H1 (cell line): ENCODE measurements around the gene SHH. TPM values are rescaled to one million over a fixed set of nuclear protein-coding genes. Genes with fewer than 3 reads are reported as not detected.

Experiments
- CTCF ChIA-PET: fragments of 300-600 bp; sonication (Branson Sonifier 250); formaldehyde crosslinking; loops from one replicate; lab custom pipeline; 2021; ENCODE audit not compliant: partially characterized antibody; lab: Charles Lee
- POLR2A ChIA-PET: fragments of 300-600 bp; sonication (Branson Sonifier 250); formaldehyde crosslinking; loops from one replicate; lab custom pipeline; 2021; ENCODE audit warnings: inconsistent platforms; ENCODE audit not compliant: partially characterized antibody; lab: Charles Lee
- DNase-seq, 2 experiments: peaks; one replicate each; pipeline versions ENCODE4 v3.0.0 to v3.0.0-alpha.2; 2010 to 2022; ENCODE audit warnings: low spot score in 2 of 2, low read depth in 1 of 2, mixed read lengths in 1 of 2
- FAIRE-seq: peaks from 2 replicates; lab custom pipeline; 2011; peaks lifted over from hg19 to GRCh38; lab: Jason Lieb, UNC
- H2AFZ ChIP-seq: 2 replicates; pipeline ENCODE4 v1.8.1; 2012; ENCODE audit warnings: low read length, inconsistent platforms
- H2AK5ac ChIP-seq: 2 replicates; pipeline ENCODE4 v1.6.1; 2013; ENCODE audit warnings: low read depth, low read length
- H2BK120ac ChIP-seq: replicated peaks from 2 replicates; pipeline ENCODE3; 2013; ENCODE audit warnings: low read depth, low read length, inconsistent platforms
- H2BK12ac ChIP-seq: 2 replicates; pipeline ENCODE4 v1.6.1; 2013; ENCODE audit warnings: low read depth, low read length
- H2BK15ac ChIP-seq: 2 replicates; pipeline ENCODE4 v1.6.1; 2013; ENCODE audit warnings: low read length
- H2BK20ac ChIP-seq: 2 replicates; pipeline ENCODE4 v1.6.1; 2013; ENCODE audit warnings: low read length
- H2BK5ac ChIP-seq: 2 replicates; pipeline ENCODE4 v1.6.1; 2013; ENCODE audit warnings: low read depth, low read length
- H3K14ac ChIP-seq: 2 replicates; pipeline ENCODE4 v1.6.1; 2013; ENCODE audit warnings: inconsistent platforms; ENCODE audit not compliant: insufficient read length
- H3K18ac ChIP-seq: 2 replicates; pipeline ENCODE4 v1.6.1; 2013; ENCODE audit warnings: low read length; ENCODE audit errors: extremely low read depth
- H3K23ac ChIP-seq: 2 replicates; pipeline ENCODE4 v1.6.1; 2013; ENCODE audit warnings: inconsistent platforms; ENCODE audit not compliant: insufficient read length
- H3K23me2 ChIP-seq: 2 replicates; pipeline ENCODE4 v1.6.1; 2013; ENCODE audit warnings: low read depth, low read length
- H3K27ac ChIP-seq: 2 replicates; pipeline ENCODE4 v1.6.1; 2011; ENCODE audit warnings: low read depth, low read length, inconsistent platforms
- H3K27me3 ChIP-seq, 4 experiments: replicated peaks in 1 of 4; 1 replicate in 1 of 4; 2 replicates in 3 of 4; pipeline versions ENCODE4 v1.6.1 to v1.8.1; 2011 to 2013; ENCODE audit warnings: low read length in 3 of 4, mild to moderate bottlenecking in 3 of 4, inconsistent platforms in 2 of 4, mixed read lengths in 2 of 4, moderate library complexity in 1 of 4; ENCODE audit not compliant: control insufficient read depth in 3 of 4, insufficient read depth in 3 of 4; ENCODE audit errors: extremely low read depth in 1 of 4
- H3K36me3 ChIP-seq, 4 experiments: 2 replicates each; pipeline versions ENCODE4 v1.6.1 to v1.8.1; 2011 to 2013; ENCODE audit warnings: mild to moderate bottlenecking in 4 of 4, low read length in 3 of 4, moderate library complexity in 2 of 4, control low read depth in 1 of 4, inconsistent platforms in 1 of 4; ENCODE audit not compliant: insufficient read depth in 4 of 4, control insufficient read depth in 2 of 4
- H3K4ac ChIP-seq: replicated peaks from 2 replicates; pipeline ENCODE3; 2013; ENCODE audit warnings: low read length, low read depth, mixed read lengths, inconsistent platforms; ENCODE audit not compliant: insufficient read length
- H3K4me1 ChIP-seq, 4 experiments: replicated peaks in 1 of 4; 1 replicate in 1 of 4; 2 replicates in 3 of 4; pipeline versions ENCODE4 v1.6.1 to v1.8.1; 2011 to 2013; ENCODE audit warnings: low read length in 3 of 4, inconsistent platforms in 2 of 4, mixed read lengths in 1 of 4; ENCODE audit not compliant: insufficient read depth in 4 of 4, control insufficient read depth in 3 of 4
- H3K4me2 ChIP-seq, 2 experiments: 2 replicates each; pipeline versions ENCODE4 v1.6.1 to v1.8.1; 2011 to 2013; ENCODE audit warnings: low read depth in 2 of 2, low read length in 2 of 2, control low read depth in 1 of 2, inconsistent platforms in 1 of 2, mild to moderate bottlenecking in 1 of 2; ENCODE audit not compliant: insufficient read depth in 1 of 2
- H3K4me3 ChIP-seq, 4 experiments: fragments of 200-600, 300-600 bp in 1 of 4; sonication (generic), shearing (Covaris generic), sonication (Bioruptor Twin) in 1 of 4; 2 replicates each; pipeline versions ENCODE4 v1.5.1 to v1.8.1; 2011 to 2016; ENCODE audit warnings: low read length in 4 of 4, low read depth in 3 of 4, control low read depth in 2 of 4, inconsistent platforms in 2 of 4, mild to moderate bottlenecking in 2 of 4, mixed read lengths in 1 of 4, moderate library complexity in 1 of 4; ENCODE audit not compliant: insufficient read depth in 2 of 4; ENCODE audit errors: extremely low read depth in 1 of 4
- H3K56ac ChIP-seq: replicated peaks from 2 replicates; pipeline ENCODE3; 2013; ENCODE audit warnings: low read depth, mild to moderate bottlenecking, mixed read lengths, low read length, inconsistent platforms; ENCODE audit not compliant: insufficient read length
- H3K79me1 ChIP-seq: 2 replicates; pipeline ENCODE4 v1.6.1; 2013; ENCODE audit warnings: low read depth, low read length, control low read depth
- H3K79me2 ChIP-seq, 2 experiments: 2 replicates each; pipeline versions ENCODE4 v1.6.1 to v1.8.1; 2012 to 2013; ENCODE audit warnings: low read length in 2 of 2, mild to moderate bottlenecking in 2 of 2, inconsistent platforms in 1 of 2; ENCODE audit not compliant: insufficient read depth in 2 of 2, control insufficient read depth in 1 of 2
- H3K9ac ChIP-seq, 4 experiments: replicated peaks in 1 of 4; 1 replicate in 1 of 4; 2 replicates in 3 of 4; pipeline versions ENCODE4 v1.6.1 to v1.8.1; 2011 to 2013; ENCODE audit warnings: low read depth in 3 of 4, low read length in 3 of 4, control low read depth in 2 of 4, mild to moderate bottlenecking in 2 of 4, moderate library complexity in 2 of 4, inconsistent platforms in 1 of 4; ENCODE audit errors: extremely low read depth in 1 of 4
- H3K9me3 ChIP-seq, 2 experiments: 2 replicates each; pipeline versions ENCODE4 v1.6.1 to v1.8.1; 2012 to 2013; ENCODE audit warnings: mild to moderate bottlenecking in 2 of 2, moderate library complexity in 2 of 2, control low read depth in 1 of 2, inconsistent platforms in 1 of 2, low read depth in 1 of 2, low read length in 1 of 2, mixed read lengths in 1 of 2; ENCODE audit not compliant: insufficient read depth in 2 of 2
- H4K20me1 ChIP-seq, 2 experiments: replicated peaks in 1 of 2; 2 replicates each; pipeline versions ENCODE3 to v1.8.1; 2011 to 2013; ENCODE audit warnings: inconsistent platforms in 2 of 2, low read length in 2 of 2, mild to moderate bottlenecking in 1 of 2; ENCODE audit not compliant: insufficient read depth in 2 of 2, control insufficient read depth in 1 of 2
- H4K5ac ChIP-seq: 2 replicates; pipeline ENCODE4 v1.6.1; 2013; ENCODE audit warnings: low read length, low read depth, mixed read lengths, inconsistent platforms; ENCODE audit not compliant: insufficient read length
- H4K8ac ChIP-seq: 2 replicates; pipeline ENCODE4 v1.8.0; 2013; ENCODE audit warnings: mild to moderate bottlenecking, moderate library complexity, low read length, inconsistent platforms; ENCODE audit not compliant: insufficient read depth; ENCODE audit errors: extremely low read depth
- H4K91ac ChIP-seq: replicated peaks from 2 replicates; pipeline ENCODE3; 2013; ENCODE audit warnings: low read length, mixed read lengths, inconsistent platforms; ENCODE audit not compliant: insufficient read length
- CEBPB ChIP-seq: IDR thresholded peaks from 2 replicates; pipeline ENCODE4 v1.6.1; 2012; ENCODE audit warnings: low read depth, low read length
- HDAC2 ChIP-seq, 2 experiments: fragments of 300-600 bp in 1 of 2; sonication (generic) in 1 of 2; IDR thresholded peaks; 2 replicates each; pipeline ENCODE4 v1.6.1; 2011 to 2012; ENCODE audit warnings: low read depth in 2 of 2, low read length in 2 of 2, mild to moderate bottlenecking in 2 of 2, moderate library complexity in 2 of 2, borderline replicate concordance in 1 of 2, inconsistent platforms in 1 of 2
- KDM4A ChIP-seq: IDR thresholded peaks from one replicate; pipeline ENCODE4 v1.7.1; 2012; ENCODE audit warnings: low read depth, mild to moderate bottlenecking, moderate library complexity, low read length, inconsistent platforms; ENCODE audit not compliant: severe bottlenecking
- SAP30 ChIP-seq: fragments of 300-600 bp; sonication (generic); IDR thresholded peaks from 2 replicates; pipeline ENCODE4 v1.7.1; 2012; ENCODE audit warnings: low read length, moderate library complexity, mild to moderate bottlenecking, inconsistent platforms; ENCODE audit not compliant: insufficient read depth, insufficient replicate concordance
- SIRT6 ChIP-seq: IDR thresholded peaks from one replicate; pipeline ENCODE4 v1.7.1; 2012; ENCODE audit warnings: low read length, inconsistent platforms
- TEAD4 ChIP-seq: IDR thresholded peaks from 2 replicates; pipeline ENCODE4 v1.6.1; 2012; ENCODE audit warnings: low read depth, low read length, inconsistent platforms, mixed read lengths
- WGBS, 2 experiments: shearing (Covaris generic) in 1 of 2; methylation state at CpG; one replicate each; pipeline versions ENCODE4 v1.1.6 to v1.1.7; 2013 to 2015; ENCODE audit warnings: low lambda C conversion rate in 2 of 2, mixed read lengths in 2 of 2, inconsistent platforms in 1 of 2, low coverage in 1 of 2, missing lambda C conversion rate in 1 of 2; ENCODE audit not compliant: insufficient replicate concordance in 2 of 2, insufficient coverage in 1 of 2, insufficient read length in 1 of 2; ENCODE audit errors: extremely low coverage in 1 of 2, missing lambda C conversion rate in 1 of 2; 5-methylcytosine and 5-hydroxymethylcytosine counted together
- polyA plus RNA-seq, 7 experiments: library from polyadenylated mRNA; depleted of rRNA in 3 of 7; stranded (reverse) in 5 of 7; unstranded in 2 of 7; fragments of >200 nt in 5 of 7; fragments of 200-250 nt in 2 of 7; gene quantifications; 1 replicate in 5 of 7; 2 replicates in 1 of 7; 4 replicates in 1 of 7; pipeline versions ENCODE4 v1.2.1 to v1.2.3, GENCODE V29; 2011 to 2013; ENCODE audit warnings: missing spikeins in 2 of 7, mixed read lengths in 2 of 7
- total RNA-seq: library from RNA; stranded (reverse); fragmentation: NEBNext Ultra II Directional; extraction: Animal tissue kit (Norgen Biotek cat#: 25700); gene quantifications from 2 replicates; pipeline ENCODE4 v1.2.1, GENCODE V29; 2021

Gene SHH
- total and polyA plus RNA-seq, 2 of the 8 experiments (the other 6 are each of a cell fraction or from before 2014, with no cell fraction given), result not detected

GRCh38 chr7:155798673-155799439 is 13.4 kb downstream of the SHH start:
- 83% methylated on average over 13 of the region's 13 CpGs; no CpG with 5 or more reads in 1 of the 2 experiments for WGBS, 2 experiments
- Histone ChIP-seq H3K4ac (no peak overlapping the region), H3K9ac (no peak overlapping the region), H3K23me2 (peaks cover 3% of the 10 kb centered on the region; the same call in 1 of the 2 replicates), H3K79me2 (no peaks in the 10 kb centered on the region), H2BK20ac (no peak overlapping the region), H4K8ac (no peak overlapping the region; the same call in 1 of the 2 replicates), H3K14ac (no peak overlapping the region), H2BK12ac (no peak overlapping the region), H2BK15ac (no peak overlapping the region), H2AK5ac (no peak overlapping the region), H3K27ac (no peak overlapping the region), H3K4me3 (no peak overlapping the region), H4K5ac (no peak overlapping the region), H3K4me1 (peaks cover 0 to 9% (median 4%) of the 10 kb centered on the region in 4 experiments; a peak in 5 of 7 replicates), H3K79me1 (no peaks in the 10 kb centered on the region), H3K36me3 (peaks cover 0 to 6% (median 0%) of the 10 kb centered on the region in 4 experiments; a peak in 2 of 8 replicates), H3K23ac (no peak overlapping the region), H3K27me3 (peaks cover 33 to 79% (median 66%) of the 10 kb centered on the region in 4 experiments), H2BK5ac (no peak overlapping the region), H3K18ac (no peak overlapping the region), H4K20me1 (peaks cover 0 to 4% of the 10 kb centered on the region in 2 experiments), H3K4me2 (no peak overlapping the region), H3K56ac (no peak overlapping the region), H3K9me3 (peaks cover 0 to 8% of the 10 kb centered on the region in 2 experiments; a peak in 2 of 4 replicates), H2BK120ac (no peak overlapping the region), H4K91ac (no peak overlapping the region), H2AFZ (no peak overlapping the region)
- CTCF ChIA-PET, result interaction anchor here (0.6 to 1.3 kb wide), 5 partner anchors 12 to 448 kb away, joined by 3 to 4 read pairs (median 3); no protein-coding TSS in a partner anchor
- DNase-seq, result no peak
- no peak for FAIRE-seq
- POLR2A ChIA-PET, result no interaction called here
- TF ChIP-seq KDM4A, result no peak
- no peak for TF ChIP-seq TEAD4
- TF ChIP-seq SIRT6, result no peak
- TF ChIP-seq HDAC2 (IDR thresholded peaks at IDR 0.05; ENCODE audit: borderline replicate concordance in 1 of 2, low read depth in 2 of 2, low read length in 2 of 2), result no peak
- TF ChIP-seq SAP30, result no peak
- no peak for TF ChIP-seq CEBPB
